Measurements from ENCODE around the gene RALGAPA2.

The RALGAPA2 gene

GRCh38 chr20:20425823-20426654, 286.4 kb downstream of the RALGAPA2 start:
- DNase-seq = no peak

- no peak for DNase-seq
Observed at GRCh38 chr20:20423117-20423516, 289.3 kb downstream of the RALGAPA2 start.

GRCh38 chr20:20417876-20418676, 294.4 kb downstream of the RALGAPA2 start:
- no peak for DNase-seq

- no peak for DNase-seq
Observed at GRCh38 chr20:20415321-20415720, 297.1 kb downstream of the RALGAPA2 start.

- no peak for DNase-seq
Observed at GRCh38 chr20:20414640-20415220, 297.7 kb downstream of the RALGAPA2 start.

GRCh38 chr20:20413810-20414281, 298.6 kb downstream of the RALGAPA2 start:
- no peak for DNase-seq

- peak; percentile 34 to 53 for DNase-seq
Observed at GRCh38 chr20:20412750-20413149, 299.7 kb downstream of the RALGAPA2 start.

- DNase-seq = no peak
Observed at GRCh38 chr20:20411836-20412235, 300.6 kb downstream of the RALGAPA2 start.

- no peak for DNase-seq
Observed at GRCh38 chr20:20411402-20411801, 301.0 kb downstream of the RALGAPA2 start.

- no peak for DNase-seq
Observed at GRCh38 chr20:20410678-20411077, 301.8 kb downstream of the RALGAPA2 start.

GRCh38 chr20:20409331-20409730, 303.1 kb downstream of the RALGAPA2 start:
- no peak for DNase-seq

GRCh38 chr20:20407891-20408805, 304.3 kb downstream of the RALGAPA2 start:
- no peak for DNase-seq

GRCh38 chr20:20406306-20406705, 306.1 kb downstream of the RALGAPA2 start:
- no peak for DNase-seq

GRCh38 chr20:20405623-20406022, 306.8 kb downstream of the RALGAPA2 start:
- no peak for DNase-seq

- DNase-seq = no peak
Observed at GRCh38 chr20:20404633-20405032, 307.8 kb downstream of the RALGAPA2 start.

GRCh38 chr20:20401991-20402390, 310.5 kb downstream of the RALGAPA2 start:
- DNase-seq = no peak

- DNase-seq = no peak
Observed at GRCh38 chr20:20399531-20400500, 312.6 kb downstream of the RALGAPA2 start.

- no peak for DNase-seq
Observed at GRCh38 chr20:20398123-20398522, 314.3 kb downstream of the RALGAPA2 start.

GRCh38 chr20:20396794-20397193, 315.6 kb downstream of the RALGAPA2 start:
- no peak for DNase-seq

- DNase-seq = no peak
Observed at GRCh38 chr20:20395903-20396568, 316.4 kb downstream of the RALGAPA2 start.

GRCh38 chr20:20395087-20395486, 317.4 kb downstream of the RALGAPA2 start:
- no peak for DNase-seq
